ENCODE results near the gene CYP2W1.

Gene CYP2W1

GRCh38 chr7:984361-985126, 1.6 kb downstream of the CYP2W1 start:
- no peak for DNase-seq

- DNase-seq: no peak
These were observed 2.1 kb downstream of the CYP2W1 start for GRCh38 chr7:985127-985416.

- no peak for DNase-seq
These were observed 3.1 kb downstream of the CYP2W1 start for GRCh38 chr7:985915-986741.

GRCh38 chr7:986766-987751, 4.1 kb downstream of the CYP2W1 start:
- DNase-seq: no peak

- no peak for DNase-seq
These were observed 4.9 kb downstream of the CYP2W1 start for GRCh38 chr7:987909-988308.

- no peak for DNase-seq
These were observed 5.5 kb downstream of the CYP2W1 start for GRCh38 chr7:988426-988911.

GRCh38 chr7:988963-989529, 6.1 kb downstream of the CYP2W1 start:
- no peak for DNase-seq

GRCh38 chr7:990352-990932, 7.5 kb downstream of the CYP2W1 start:
- no peak for DNase-seq

GRCh38 chr7:990933-991728, 8.2 kb downstream of the CYP2W1 start:
- no peak for DNase-seq

- no peak for DNase-seq
These were observed 9.0 kb downstream of the CYP2W1 start for GRCh38 chr7:991729-992656.

GRCh38 chr7:992709-993607, 10.0 kb downstream of the CYP2W1 start:
- peak; percentile 96 for DNase-seq

GRCh38 chr7:994592-995308, 11.8 kb downstream of the CYP2W1 start:
- no peak for DNase-seq

- DNase-seq: no peak
These were observed 12.6 kb downstream of the CYP2W1 start for GRCh38 chr7:995571-995970.

GRCh38 chr7:996079-996872, 13.3 kb downstream of the CYP2W1 start:
- DNase-seq: no peak

GRCh38 chr7:997404-998395, 14.7 kb downstream of the CYP2W1 start:
- DNase-seq: peak; percentile 70

All from retina (tissue), 1 donor.